HepG2 (cell line): ENCODE data around the gene PFDN2. TPM values are rescaled to one million over a fixed set of nuclear protein-coding genes. Genes with fewer than 3 reads are reported as not detected.

ENCODE experiments used
- DNMT1 ChIP-seq: sonication (generic); formaldehyde crosslinking; IDR thresholded peaks from 2 replicates; pipeline ENCODE4 v1.5.1; 2020; ENCODE audit warnings: mild to moderate bottlenecking, missing genetic modification reagents
- EED ChIP-seq: sonication (generic); formaldehyde crosslinking; IDR thresholded peaks from 2 replicates; pipeline ENCODE4 v1.5.0; 2020; ENCODE audit warnings: mild to moderate bottlenecking, missing genetic modification reagents
- ELF4 ChIP-seq: sonication (generic); formaldehyde crosslinking; IDR thresholded peaks from 2 replicates; pipeline ENCODE4 v1.5.0; 2020; ENCODE audit warnings: missing genetic modification reagents, mild to moderate bottlenecking, moderate library complexity, borderline replicate concordance
- MTA3 ChIP-seq: sonication (generic); formaldehyde crosslinking; IDR thresholded peaks from 2 replicates; pipeline ENCODE4 v1.4.0; 2020; ENCODE audit warnings: missing genetic modification reagents
- NCOA2 ChIP-seq: sonication (generic); formaldehyde crosslinking; IDR thresholded peaks from 2 replicates; pipeline ENCODE4 v1.8.0; 2022; ENCODE audit warnings: inconsistent platforms
- POLR2AphosphoS5 ChIP-seq: IDR thresholded peaks from 2 replicates; pipeline ENCODE4 v1.6.1; 2012; ENCODE audit warnings: low read depth, low read length
- RARG ChIP-seq: sonication (generic); formaldehyde crosslinking; IDR thresholded peaks from 2 replicates; pipeline ENCODE4 v1.4.0; 2020; ENCODE audit warnings: low read depth, mild to moderate bottlenecking, missing genetic modification reagents
- RBFOX2 ChIP-seq: fragments of 200-400 bp; formaldehyde crosslinking; IDR thresholded peaks from 2 replicates; pipeline ENCODE4 v1.6.1; 2017; ENCODE audit warnings: low read depth, mild to moderate bottlenecking, low read length
- SUZ12 ChIP-seq: fragments of 150-350 bp; IDR thresholded peaks from 2 replicates; pipeline ENCODE4 v1.6.1; 2014; ENCODE audit warnings: low read depth, low read length
- ZNF7 ChIP-seq: IDR thresholded peaks from 2 replicates; pipeline ENCODE4 v1.6.1; 2016; ENCODE audit warnings: missing biosample characterization, missing genetic modification reagents
- ZNF83 ChIP-seq: sonication (generic); formaldehyde crosslinking; IDR thresholded peaks from 2 replicates; pipeline ENCODE4 v1.4.0; 2020; ENCODE audit warnings: missing genetic modification reagents, mild to moderate bottlenecking, borderline replicate concordance
- ZSCAN29 ChIP-seq: sonication (generic); formaldehyde crosslinking; conservative IDR thresholded peaks from 2 replicates; pipeline ENCODE4 v1.4.0; 2020; ENCODE audit warnings: mild to moderate bottlenecking, missing genetic modification reagents
- ZSCAN9 ChIP-seq: IDR thresholded peaks from 2 replicates; pipeline ENCODE4 v1.6.1; 2016; ENCODE audit warnings: borderline replicate concordance
- polyA plus RNA-seq, 8 experiments: library from polyadenylated mRNA; depleted of rRNA in 3 of 8; stranded (reverse) in 7 of 8; unstranded in 1 of 8; fragments of >200 nt; fragmentation: Illumina TruSeq in 4 of 8; extraction: Trizol in 4 of 8; gene quantifications; 2 replicates each; pipeline versions ENCODE4 v1.2.1 to v1.2.3, GENCODE V29; 2011 to 2016; ENCODE audit warnings: low read depth in 4 of 8, missing spikeins in 1 of 8, mixed read lengths in 1 of 8; ENCODE audit not compliant: insufficient read depth in 1 of 8
- total RNA-seq, 5 experiments: library from RNA; depleted of rRNA; stranded (reverse); fragments of >200 nt; fragmentation: Illumina TruSeq; extraction: Trizol; gene quantifications; 2 replicates each; pipeline ENCODE4 v1.2.3, GENCODE V29; 2016; ENCODE audit warnings: low read depth in 1 of 5
- TF ChIP-seq, protein P1 (sequence below), 2 experiments: sonication (generic) in 1 of 2; formaldehyde crosslinking in 1 of 2; IDR thresholded peaks; 2 replicates each; pipeline versions ENCODE4 v1.5.1 to v1.6.1; 2011 to 2020; ENCODE audit warnings: borderline replicate concordance in 1 of 2, low read depth in 1 of 2, low read length in 1 of 2, mild to moderate bottlenecking in 1 of 2, missing genetic modification reagents in 1 of 2, moderate library complexity in 1 of 2
- TF ChIP-seq, protein P2 (sequence below): fragments of 450-650 bp; IDR thresholded peaks from 2 replicates; pipeline ENCODE4 v1.6.1; 2017
- TF ChIP-seq, protein P3 (sequence below): sonication (generic); formaldehyde crosslinking; IDR thresholded peaks from 2 replicates; pipeline ENCODE4 v1.5.1; 2020; ENCODE audit warnings: missing genetic modification reagents, mild to moderate bottlenecking, borderline replicate concordance
- TF ChIP-seq, protein P4 (sequence below): sonication (generic); formaldehyde crosslinking; IDR thresholded peaks from 2 replicates; pipeline ENCODE4 v1.5.0; 2020; ENCODE audit warnings: missing genetic modification reagents
- TF ChIP-seq, protein P5 (sequence below): sonication (generic); formaldehyde crosslinking; IDR thresholded peaks from 2 replicates; pipeline ENCODE4 v1.4.0; 2020; ENCODE audit warnings: mild to moderate bottlenecking, missing genetic modification reagents
- TF ChIP-seq, protein P6 (sequence below): fragments of 450-650 bp; IDR thresholded peaks from 2 replicates; pipeline ENCODE4 v1.6.1; 2016

Gene PFDN2
- total and polyA plus RNA-seq, 2 of the 13 experiments (the other 11 are each of a cell fraction or from before 2014, with no cell fraction given) = 62.6 to 63.6 TPM

DNA sequence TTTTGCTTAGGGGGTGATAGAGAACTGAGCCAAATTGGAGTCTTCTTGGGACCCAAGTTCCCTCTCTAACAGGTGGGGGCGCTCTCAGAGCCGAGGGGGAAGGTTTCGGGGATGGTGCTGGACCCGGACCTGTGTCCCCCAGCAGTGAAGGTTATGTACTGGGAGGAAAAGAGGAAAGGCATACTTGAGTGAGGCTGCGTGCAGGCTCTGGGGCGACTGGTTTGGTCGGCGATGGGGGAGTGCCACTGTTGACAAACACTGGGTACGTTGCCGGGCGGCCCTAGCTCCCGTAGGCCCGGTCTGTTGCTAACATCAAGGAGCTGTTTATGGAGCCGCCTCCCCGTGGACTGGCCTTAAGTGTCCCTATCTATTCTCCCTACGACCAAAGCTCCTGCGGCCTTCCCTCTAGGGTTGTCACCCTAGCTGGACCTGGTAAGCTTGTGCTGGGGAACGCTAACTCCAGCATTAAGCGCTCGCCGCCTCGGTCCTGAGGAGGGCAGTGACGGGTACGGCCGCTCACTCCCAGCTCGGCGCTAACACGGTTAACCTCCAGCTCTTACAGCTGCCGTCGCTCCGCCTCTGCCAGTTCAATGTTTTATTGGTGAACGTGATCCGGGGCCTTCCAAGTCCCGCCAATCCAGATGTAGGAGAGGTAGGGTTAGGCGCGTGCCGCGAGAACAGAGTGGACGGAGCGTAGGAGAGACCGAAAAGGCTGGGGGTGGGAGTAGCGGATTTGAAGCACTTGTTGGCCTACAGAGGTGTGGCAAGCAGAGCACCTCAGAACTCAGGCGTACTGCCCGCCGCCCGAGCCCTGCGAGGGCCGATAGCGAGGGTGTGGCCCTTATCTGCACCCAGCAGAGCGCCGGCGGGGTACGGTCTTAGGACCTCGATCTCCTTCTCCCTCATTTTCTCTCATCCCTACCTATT lies 48.2 kb upstream of the PFDN2 start, which contains the start of gene PPOX (continued):
- TF ChIP-seq NCOA2 (CRISPR knock-in tag) (no peak), RARG (no peak), ZSCAN9 (CRISPR knock-in tag) (no peak), POLR2AphosphoS5 (peak; percentile 33), DNMT1 (CRISPR knock-in tag) (no peak), ELF4 (CRISPR knock-in tag) (no peak), MTA3 (no peak), ZNF83 (CRISPR knock-in tag) (0 out of 2 replicates have a peak, but pooled peaks have one; percentile 61), ZNF7 (CRISPR knock-in tag) (no peak), EED (CRISPR knock-in tag) (peak; percentile 75; the same call in 1 of the 2 replicates), ZSCAN29 (CRISPR knock-in tag) (no peak), SUZ12 (no peak), RBFOX2 (peak; percentile 67)
- TF ChIP-seq, protein P1, sequence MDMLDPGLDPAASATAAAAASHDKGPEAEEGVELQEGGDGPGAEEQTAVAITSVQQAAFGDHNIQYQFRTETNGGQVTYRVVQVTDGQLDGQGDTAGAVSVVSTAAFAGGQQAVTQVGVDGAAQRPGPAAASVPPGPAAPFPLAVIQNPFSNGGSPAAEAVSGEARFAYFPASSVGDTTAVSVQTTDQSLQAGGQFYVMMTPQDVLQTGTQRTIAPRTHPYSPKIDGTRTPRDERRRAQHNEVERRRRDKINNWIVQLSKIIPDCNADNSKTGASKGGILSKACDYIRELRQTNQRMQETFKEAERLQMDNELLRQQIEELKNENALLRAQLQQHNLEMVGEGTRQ (IDR thresholded peaks at IDR 0.05; ENCODE audit: low read depth, low read length) = no peak
- TF ChIP-seq, protein P1 (CRISPR knock-in tag; IDR thresholded peaks at IDR 0.05; ENCODE audit: borderline replicate concordance) = peak; percentile 76; the same call in 1 of the 2 replicates
- TF ChIP-seq, protein P2, sequence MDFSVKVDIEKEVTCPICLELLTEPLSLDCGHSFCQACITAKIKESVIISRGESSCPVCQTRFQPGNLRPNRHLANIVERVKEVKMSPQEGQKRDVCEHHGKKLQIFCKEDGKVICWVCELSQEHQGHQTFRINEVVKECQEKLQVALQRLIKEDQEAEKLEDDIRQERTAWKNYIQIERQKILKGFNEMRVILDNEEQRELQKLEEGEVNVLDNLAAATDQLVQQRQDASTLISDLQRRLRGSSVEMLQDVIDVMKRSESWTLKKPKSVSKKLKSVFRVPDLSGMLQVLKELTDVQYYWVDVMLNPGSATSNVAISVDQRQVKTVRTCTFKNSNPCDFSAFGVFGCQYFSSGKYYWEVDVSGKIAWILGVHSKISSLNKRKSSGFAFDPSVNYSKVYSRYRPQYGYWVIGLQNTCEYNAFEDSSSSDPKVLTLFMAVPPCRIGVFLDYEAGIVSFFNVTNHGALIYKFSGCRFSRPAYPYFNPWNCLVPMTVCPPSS = no peak
- TF ChIP-seq, protein P3, sequence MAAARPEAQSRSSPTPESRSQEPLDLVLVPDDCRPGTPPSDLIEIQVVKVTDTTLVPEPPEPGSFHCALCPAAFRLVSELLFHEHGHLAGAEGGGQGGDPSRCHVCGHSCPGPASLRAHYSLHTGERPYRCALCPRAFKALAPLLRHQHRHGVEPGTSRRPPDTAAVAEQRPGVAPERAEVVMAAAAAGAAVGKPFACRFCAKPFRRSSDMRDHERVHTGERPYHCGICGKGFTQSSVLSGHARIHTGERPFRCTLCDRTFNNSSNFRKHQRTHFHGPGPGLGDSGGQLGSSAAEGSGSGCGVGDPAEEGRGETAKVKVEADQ (CRISPR knock-in tag) = no peak
- TF ChIP-seq, protein P4, sequence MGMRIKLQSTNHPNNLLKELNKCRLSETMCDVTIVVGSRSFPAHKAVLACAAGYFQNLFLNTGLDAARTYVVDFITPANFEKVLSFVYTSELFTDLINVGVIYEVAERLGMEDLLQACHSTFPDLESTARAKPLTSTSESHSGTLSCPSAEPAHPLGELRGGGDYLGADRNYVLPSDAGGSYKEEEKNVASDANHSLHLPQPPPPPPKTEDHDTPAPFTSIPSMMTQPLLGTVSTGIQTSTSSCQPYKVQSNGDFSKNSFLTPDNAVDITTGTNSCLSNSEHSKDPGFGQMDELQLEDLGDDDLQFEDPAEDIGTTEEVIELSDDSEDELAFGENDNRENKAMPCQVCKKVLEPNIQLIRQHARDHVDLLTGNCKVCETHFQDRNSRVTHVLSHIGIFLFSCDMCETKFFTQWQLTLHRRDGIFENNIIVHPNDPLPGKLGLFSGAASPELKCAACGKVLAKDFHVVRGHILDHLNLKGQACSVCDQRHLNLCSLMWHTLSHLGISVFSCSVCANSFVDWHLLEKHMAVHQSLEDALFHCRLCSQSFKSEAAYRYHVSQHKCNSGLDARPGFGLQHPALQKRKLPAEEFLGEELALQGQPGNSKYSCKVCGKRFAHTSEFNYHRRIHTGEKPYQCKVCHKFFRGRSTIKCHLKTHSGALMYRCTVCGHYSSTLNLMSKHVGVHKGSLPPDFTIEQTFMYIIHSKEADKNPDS = no peak
- TF ChIP-seq, protein P5, sequence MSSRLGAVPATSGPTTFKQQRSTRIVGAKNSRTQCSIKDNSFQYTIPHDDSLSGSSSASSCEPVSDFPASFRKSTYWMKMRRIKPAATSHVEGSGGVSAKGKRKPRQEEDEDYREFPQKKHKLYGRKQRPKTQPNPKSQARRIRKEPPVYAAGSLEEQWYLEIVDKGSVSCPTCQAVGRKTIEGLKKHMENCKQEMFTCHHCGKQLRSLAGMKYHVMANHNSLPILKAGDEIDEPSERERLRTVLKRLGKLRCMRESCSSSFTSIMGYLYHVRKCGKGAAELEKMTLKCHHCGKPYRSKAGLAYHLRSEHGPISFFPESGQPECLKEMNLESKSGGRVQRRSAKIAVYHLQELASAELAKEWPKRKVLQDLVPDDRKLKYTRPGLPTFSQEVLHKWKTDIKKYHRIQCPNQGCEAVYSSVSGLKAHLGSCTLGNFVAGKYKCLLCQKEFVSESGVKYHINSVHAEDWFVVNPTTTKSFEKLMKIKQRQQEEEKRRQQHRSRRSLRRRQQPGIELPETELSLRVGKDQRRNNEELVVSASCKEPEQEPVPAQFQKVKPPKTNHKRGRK = no peak
- TF ChIP-seq, protein P6, sequence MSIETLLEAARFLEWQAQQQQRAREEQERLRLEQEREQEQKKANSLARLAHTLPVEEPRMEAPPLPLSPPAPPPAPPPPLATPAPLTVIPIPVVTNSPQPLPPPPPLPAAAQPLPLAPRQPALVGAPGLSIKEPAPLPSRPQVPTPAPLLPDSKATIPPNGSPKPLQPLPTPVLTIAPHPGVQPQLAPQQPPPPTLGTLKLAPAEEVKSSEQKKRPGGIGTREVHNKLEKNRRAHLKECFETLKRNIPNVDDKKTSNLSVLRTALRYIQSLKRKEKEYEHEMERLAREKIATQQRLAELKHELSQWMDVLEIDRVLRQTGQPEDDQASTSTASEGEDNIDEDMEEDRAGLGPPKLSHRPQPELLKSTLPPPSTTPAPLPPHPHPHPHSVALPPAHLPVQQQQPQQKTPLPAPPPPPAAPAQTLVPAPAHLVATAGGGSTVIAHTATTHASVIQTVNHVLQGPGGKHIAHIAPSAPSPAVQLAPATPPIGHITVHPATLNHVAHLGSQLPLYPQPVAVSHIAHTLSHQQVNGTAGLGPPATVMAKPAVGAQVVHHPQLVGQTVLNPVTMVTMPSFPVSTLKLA = no peak; the same call in 1 of the 2 replicates
